Occipital lobe (tissue), 2 donors: ENCODE results near the gene PITPNM2. TPM values are rescaled to one million over a fixed set of nuclear protein-coding genes. Genes with fewer than 3 reads are reported as not detected.

Experiments used
- DNase-seq: peaks from one replicate; lab custom pipeline; 2025; lab: John Stamatoyannopoulos, UW
- total RNA-seq: library from RNA; depleted of rRNA; stranded (reverse); fragments of >200 nt; gene quantifications from one replicate; pipeline ENCODE4 v1.2.3, GENCODE V29; 2014

The PITPNM2 gene
- total RNA-seq, 1 donor from 2014 or later = 9.0 TPM

GRCh38 chr12:123143736-123144461, 7.0 kb downstream of the PITPNM2 start:
- no peak for DNase-seq

- DNase-seq = no peak
Observed at GRCh38 chr12:123142921-123143735, 7.8 kb downstream of the PITPNM2 start.

GRCh38 chr12:123142518-123142840, 8.4 kb downstream of the PITPNM2 start:
- DNase-seq = no peak

GRCh38 chr12:123141615-123142517, 9.0 kb downstream of the PITPNM2 start:
- DNase-seq = no peak

GRCh38 chr12:123140676-123141614, 9.9 kb downstream of the PITPNM2 start:
- no peak for DNase-seq

- no peak for DNase-seq
Observed at GRCh38 chr12:123139926-123140675, 10.8 kb downstream of the PITPNM2 start.

GRCh38 chr12:123135688-123136087, 15.2 kb downstream of the PITPNM2 start:
- DNase-seq = no peak

GRCh38 chr12:123134826-123135225, 16.1 kb downstream of the PITPNM2 start:
- no peak for DNase-seq

GRCh38 chr12:123134271-123134671, 16.6 kb downstream of the PITPNM2 start:
- DNase-seq = no peak

- no peak for DNase-seq
Observed at GRCh38 chr12:123133701-123134100, 17.2 kb downstream of the PITPNM2 start.

GRCh38 chr12:123132951-123133619, 17.8 kb downstream of the PITPNM2 start:
- no peak for DNase-seq

GRCh38 chr12:123131879-123132402, 18.9 kb downstream of the PITPNM2 start:
- no peak for DNase-seq

GRCh38 chr12:123131291-123131832, 19.5 kb downstream of the PITPNM2 start:
- no peak for DNase-seq

- DNase-seq = no peak
Observed at GRCh38 chr12:123129621-123130020, 21.3 kb downstream of the PITPNM2 start.

- DNase-seq = no peak
Observed at GRCh38 chr12:123127182-123127495, 23.8 kb downstream of the PITPNM2 start.

- DNase-seq = peak; percentile 19
Observed at GRCh38 chr12:123126294-123127181, 24.4 kb downstream of the PITPNM2 start.

GRCh38 chr12:123122626-123123025, 28.3 kb downstream of the PITPNM2 start:
- no peak for DNase-seq

GRCh38 chr12:123121670-123122069, 29.2 kb downstream of the PITPNM2 start:
- no peak for DNase-seq
